Jurkat, Clone E6-1 (cell line): ENCODE data around the gene KLHL18.

ENCODE experiments used
- DNase-seq: peaks from one replicate; pipeline ENCODE4 v3.0.0-alpha.2; 2011; ENCODE audit warnings: low read depth, low spot score
- H3K4me3 ChIP-seq: 2 replicates; pipeline ENCODE4 v1.5.1; 2011; ENCODE audit warnings: mild to moderate bottlenecking, low read length, control low read depth, moderate library complexity

Gene KLHL18

GRCh38 chr3:47380601-47381316, 98.0 kb downstream of the KLHL18 start, which contains the start of gene PTPN23:
TSS of gene PTPN23 (plus strand) at chr3:47381021. CDS start at chr3:47381097, 76 bp downstream.
- DNase-seq: peak; percentile 97
- H3K4me3 ChIP-seq: peak within 1 kb of the TSS; percentile 93

GRCh38 chr3:47381317-47382157, 98.8 kb downstream of the KLHL18 start:
- peak overlapping the region; percentile 93 for H3K4me3 ChIP-seq
- peak; percentile 62 for DNase-seq

- H3K4me3 ChIP-seq: no peak overlapping the region
These were observed 101.7 kb downstream of the KLHL18 start for GRCh38 chr3:47384425-47384824.

GRCh38 chr3:47385007-47385406, 102.3 kb downstream of the KLHL18 start:
- no peak overlapping the region for H3K4me3 ChIP-seq
- no peak for DNase-seq

More at GRCh38 chr3:47384425-47384824, 101.7 kb downstream of the KLHL18 start:
- DNase-seq: no peak

GRCh38 chr3:47385796-47386195, 103.1 kb downstream of the KLHL18 start:
- no peak overlapping the region for H3K4me3 ChIP-seq
- no peak for DNase-seq

- no peak for DNase-seq
- no peak overlapping the region for H3K4me3 ChIP-seq
These were observed 110.2 kb downstream of the KLHL18 start for GRCh38 chr3:47392933-47393332.

- no peak for DNase-seq
- no peak overlapping the region for H3K4me3 ChIP-seq
These were observed 111.6 kb downstream of the KLHL18 start for GRCh38 chr3:47394140-47394870.

- H3K4me3 ChIP-seq: no peak overlapping the region
These were observed 112.1 kb downstream of the KLHL18 start for GRCh38 chr3:47394881-47395280.

More at GRCh38 chr3:47394881-47395280, 112.1 kb downstream of the KLHL18 start:
- no peak for DNase-seq
